Measurements from ENCODE around the gene MORN3.

DNA sequence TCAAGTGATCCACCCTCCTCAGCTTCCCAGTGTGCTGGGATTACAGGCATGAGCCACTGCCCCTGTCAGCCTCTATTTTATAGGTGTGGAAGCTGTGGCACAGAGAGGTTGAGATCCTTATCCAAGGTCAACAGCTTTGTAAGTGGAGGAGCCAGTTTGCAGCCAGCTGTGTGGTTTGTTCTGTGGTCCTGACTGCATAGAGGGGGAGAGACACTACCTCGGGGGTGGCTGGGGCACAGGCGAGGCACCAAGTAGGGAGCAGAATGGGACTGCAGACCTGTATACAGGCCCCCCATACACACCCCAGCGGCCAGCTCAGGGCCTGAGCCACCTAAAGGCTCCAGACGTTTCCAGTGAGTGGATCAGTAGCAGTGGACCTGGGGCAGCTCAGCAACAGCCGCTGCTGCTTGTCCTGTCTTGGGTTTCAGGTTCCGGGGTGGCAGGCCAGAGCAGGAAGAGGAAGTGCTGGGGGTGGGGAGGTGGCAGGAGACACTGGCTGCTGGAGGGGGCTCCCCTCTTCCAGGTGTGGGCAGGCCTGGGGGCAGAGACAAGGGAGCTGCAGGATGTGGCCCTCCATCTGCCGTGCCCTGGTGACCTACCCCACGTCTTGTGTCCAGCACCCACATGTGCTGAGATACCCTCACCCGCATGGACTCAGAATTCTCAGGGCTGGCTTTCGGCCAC is 32.1 kb downstream of the MORN3 start:
- TF ChIP-seq, protein P1, sequence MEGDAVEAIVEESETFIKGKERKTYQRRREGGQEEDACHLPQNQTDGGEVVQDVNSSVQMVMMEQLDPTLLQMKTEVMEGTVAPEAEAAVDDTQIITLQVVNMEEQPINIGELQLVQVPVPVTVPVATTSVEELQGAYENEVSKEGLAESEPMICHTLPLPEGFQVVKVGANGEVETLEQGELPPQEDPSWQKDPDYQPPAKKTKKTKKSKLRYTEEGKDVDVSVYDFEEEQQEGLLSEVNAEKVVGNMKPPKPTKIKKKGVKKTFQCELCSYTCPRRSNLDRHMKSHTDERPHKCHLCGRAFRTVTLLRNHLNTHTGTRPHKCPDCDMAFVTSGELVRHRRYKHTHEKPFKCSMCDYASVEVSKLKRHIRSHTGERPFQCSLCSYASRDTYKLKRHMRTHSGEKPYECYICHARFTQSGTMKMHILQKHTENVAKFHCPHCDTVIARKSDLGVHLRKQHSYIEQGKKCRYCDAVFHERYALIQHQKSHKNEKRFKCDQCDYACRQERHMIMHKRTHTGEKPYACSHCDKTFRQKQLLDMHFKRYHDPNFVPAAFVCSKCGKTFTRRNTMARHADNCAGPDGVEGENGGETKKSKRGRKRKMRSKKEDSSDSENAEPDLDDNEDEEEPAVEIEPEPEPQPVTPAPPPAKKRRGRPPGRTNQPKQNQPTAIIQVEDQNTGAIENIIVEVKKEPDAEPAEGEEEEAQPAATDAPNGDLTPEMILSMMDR (IDR thresholded peaks at IDR 0.05; ENCODE audit: insufficient read depth, low read length), result no peak
- TF ChIP-seq, protein P2, sequence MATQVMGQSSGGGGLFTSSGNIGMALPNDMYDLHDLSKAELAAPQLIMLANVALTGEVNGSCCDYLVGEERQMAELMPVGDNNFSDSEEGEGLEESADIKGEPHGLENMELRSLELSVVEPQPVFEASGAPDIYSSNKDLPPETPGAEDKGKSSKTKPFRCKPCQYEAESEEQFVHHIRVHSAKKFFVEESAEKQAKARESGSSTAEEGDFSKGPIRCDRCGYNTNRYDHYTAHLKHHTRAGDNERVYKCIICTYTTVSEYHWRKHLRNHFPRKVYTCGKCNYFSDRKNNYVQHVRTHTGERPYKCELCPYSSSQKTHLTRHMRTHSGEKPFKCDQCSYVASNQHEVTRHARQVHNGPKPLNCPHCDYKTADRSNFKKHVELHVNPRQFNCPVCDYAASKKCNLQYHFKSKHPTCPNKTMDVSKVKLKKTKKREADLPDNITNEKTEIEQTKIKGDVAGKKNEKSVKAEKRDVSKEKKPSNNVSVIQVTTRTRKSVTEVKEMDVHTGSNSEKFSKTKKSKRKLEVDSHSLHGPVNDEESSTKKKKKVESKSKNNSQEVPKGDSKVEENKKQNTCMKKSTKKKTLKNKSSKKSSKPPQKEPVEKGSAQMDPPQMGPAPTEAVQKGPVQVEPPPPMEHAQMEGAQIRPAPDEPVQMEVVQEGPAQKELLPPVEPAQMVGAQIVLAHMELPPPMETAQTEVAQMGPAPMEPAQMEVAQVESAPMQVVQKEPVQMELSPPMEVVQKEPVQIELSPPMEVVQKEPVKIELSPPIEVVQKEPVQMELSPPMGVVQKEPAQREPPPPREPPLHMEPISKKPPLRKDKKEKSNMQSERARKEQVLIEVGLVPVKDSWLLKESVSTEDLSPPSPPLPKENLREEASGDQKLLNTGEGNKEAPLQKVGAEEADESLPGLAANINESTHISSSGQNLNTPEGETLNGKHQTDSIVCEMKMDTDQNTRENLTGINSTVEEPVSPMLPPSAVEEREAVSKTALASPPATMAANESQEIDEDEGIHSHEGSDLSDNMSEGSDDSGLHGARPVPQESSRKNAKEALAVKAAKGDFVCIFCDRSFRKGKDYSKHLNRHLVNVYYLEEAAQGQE (IDR thresholded peaks at IDR 0.05; ENCODE audit: insufficient replicate concordance, low read depth), result no peak
- TF ChIP-seq POLR2AphosphoS5 (IDR thresholded peaks at IDR 0.05; ENCODE audit: low read depth) (peak; percentile 53), GABPA (IDR thresholded peaks at IDR 0.05; ENCODE audit: low read depth) (0 out of 2 replicates have a peak, but pooled peaks have one; percentile 53)

Measured in HL-60 (cell line).